ENCODE data around the gene ZNF57.
"Not testable (repeated sequence)": the region's sequence is repeated elsewhere in the genome, so short reads cannot be mapped to it uniquely, and the experiment has no call there.

The ZNF57 gene

GRCh38 chr19:2900296-2901252, at the start of gene ZNF57:
ZNF57 (plus strand) TSS chr19:2900928; CDS start chr19:2901046, 118 bp downstream.
- peak; percentile 100 for DNase-seq

GRCh38 chr19:2852598-2852997, 48.1 kb upstream of the ZNF57 start:
- no peak for DNase-seq

GRCh38 chr19:2853015-2853606, 47.6 kb upstream of the ZNF57 start:
- DNase-seq, result no peak

- DNase-seq, result no peak
Measured at GRCh38 chr19:2854849-2855248, 45.9 kb upstream of the ZNF57 start.

DNA sequence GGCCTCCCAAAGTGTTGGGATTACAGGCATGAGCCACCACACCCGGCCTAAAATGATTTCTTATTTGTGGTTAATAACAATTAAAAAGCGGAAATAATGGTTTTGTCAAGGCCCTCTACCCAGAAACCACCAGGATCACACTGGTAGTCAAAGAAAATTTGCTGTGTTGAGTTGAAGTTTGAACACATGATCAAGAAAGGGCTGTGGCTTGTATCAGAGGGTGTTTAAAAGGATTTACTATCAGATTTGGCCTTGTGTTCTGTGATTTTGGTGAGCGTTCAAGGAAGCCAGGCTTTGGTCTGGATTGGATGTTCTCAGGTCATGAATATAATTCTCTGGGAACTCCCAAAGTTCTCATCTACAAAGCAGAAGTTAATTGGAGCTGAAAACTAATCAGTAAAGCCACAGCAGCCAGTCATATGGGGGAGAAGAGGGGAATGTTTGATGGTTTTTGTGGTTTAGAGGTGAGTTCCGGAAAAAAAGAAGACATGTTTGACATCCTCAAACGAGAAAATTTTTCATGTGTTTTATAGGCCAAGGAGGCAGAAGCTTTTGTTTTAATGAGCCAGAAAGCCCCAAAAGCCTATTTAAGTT, 44.2 kb upstream of the ZNF57 start:
- DNase-seq, result no peak

- no peak for DNase-seq
Measured at GRCh38 chr19:2858864-2859263, 41.9 kb upstream of the ZNF57 start.

- DNase-seq, result no peak
Measured at GRCh38 chr19:2863816-2864215, 36.9 kb upstream of the ZNF57 start.

GRCh38 chr19:2865334-2866100, 35.2 kb upstream of the ZNF57 start:
- no peak for DNase-seq

GRCh38 chr19:2866495-2867024, 34.2 kb upstream of the ZNF57 start:
- no peak for DNase-seq

- no peak for DNase-seq
Measured at GRCh38 chr19:2867025-2867991, 33.4 kb upstream of the ZNF57 start, which contains the start of gene ZNF556. ZNF556 (plus strand) TSS chr19:2867335; CDS start chr19:2867422, 87 bp downstream.

- DNase-seq, result no peak
Measured at GRCh38 chr19:2869618-2870017, 31.1 kb upstream of the ZNF57 start.

DNA sequence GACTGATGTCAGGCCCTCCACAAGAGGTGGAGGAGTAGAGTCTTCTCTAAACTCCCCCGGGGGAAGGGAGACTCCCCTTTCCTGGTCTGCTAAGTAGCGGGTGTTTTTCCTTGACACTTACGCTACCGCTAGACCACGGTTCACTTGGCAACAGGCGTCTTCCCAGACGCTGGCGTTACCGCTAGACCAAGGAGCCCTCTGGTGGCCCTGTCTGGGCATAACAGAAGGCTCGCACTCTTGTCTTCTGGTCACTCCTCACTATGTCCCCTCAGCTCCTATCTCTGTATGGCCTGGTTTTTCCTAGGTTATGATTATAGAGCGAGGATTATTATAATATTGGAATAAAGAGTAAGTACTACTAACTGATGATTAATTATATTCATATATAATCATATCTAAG, 28.6 kb upstream of the ZNF57 start:
- DNase-seq, result peak; percentile 26

- DNase-seq, result no peak
Measured at GRCh38 chr19:2877398-2878331, 23.1 kb upstream of the ZNF57 start.

GRCh38 chr19:2883686-2884439, 16.9 kb upstream of the ZNF57 start:
- no peak for DNase-seq

GRCh38 chr19:2885736-2886135, 15.0 kb upstream of the ZNF57 start:
- DNase-seq, result no peak

GRCh38 chr19:2887391-2887914, 13.3 kb upstream of the ZNF57 start:
- DNase-seq, result peak; percentile 54

DNA sequence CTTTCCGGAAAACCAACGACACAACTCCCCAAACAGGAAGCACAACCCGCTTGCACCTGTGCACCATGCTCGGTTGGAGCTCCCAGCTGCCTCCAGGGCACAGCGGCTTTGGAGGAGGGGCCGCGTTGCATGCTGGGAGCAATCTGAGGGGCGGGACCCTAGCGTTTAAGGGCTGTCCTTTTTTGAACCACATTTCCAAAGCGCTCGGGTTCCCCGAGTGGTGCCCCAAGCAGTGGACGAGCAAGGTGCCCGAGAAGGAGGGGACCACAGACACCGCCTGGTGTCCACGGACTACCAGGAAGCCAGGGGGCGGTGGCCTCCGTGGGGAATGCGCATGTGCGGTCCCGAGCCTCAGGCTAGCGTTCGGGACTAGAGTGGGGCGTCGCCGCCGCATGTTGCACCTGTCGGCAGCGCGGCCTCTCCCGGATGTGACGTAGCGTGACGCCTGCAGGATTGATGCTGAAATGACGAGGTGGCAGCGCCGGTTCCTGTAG, 11.9 kb upstream of the ZNF57 start:
- peak; percentile 8 for DNase-seq

DNA sequence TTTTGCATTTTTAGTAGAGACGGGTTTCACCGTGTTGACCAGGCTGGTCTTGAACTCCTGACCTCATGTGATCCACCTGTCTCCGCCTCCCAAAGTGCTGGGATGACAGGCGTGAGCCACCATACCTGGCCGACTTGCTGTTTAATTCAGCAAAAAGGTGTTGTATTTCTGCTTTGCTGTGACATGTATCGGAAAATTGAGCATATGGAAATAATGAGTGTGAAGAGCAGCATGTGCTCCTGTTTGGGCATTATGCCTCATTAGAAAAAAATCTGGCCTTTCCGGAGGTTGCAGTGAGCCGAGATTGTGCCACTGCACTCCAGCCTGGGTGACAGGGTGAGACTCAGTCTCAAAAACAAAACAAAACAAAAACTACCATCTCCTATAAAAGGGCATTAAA, 10.2 kb upstream of the ZNF57 start:
- not testable (repeated sequence) for DNase-seq

- DNase-seq, result no peak
Measured at GRCh38 chr19:2896694-2897093, 4.0 kb upstream of the ZNF57 start.

All from inflammatory macrophage treated with lipopolysaccharide for 4 hours (primary cell).